Mesenchymal stem cell (in vitro differentiated cells and primary cell): ENCODE measurements around the gene NFAT5.

ENCODE experiments used
- DNase-seq: peaks from one replicate; pipeline ENCODE4 v3.0.0-alpha.2; 2013
- H2AFZ ChIP-seq: one replicate; pipeline ENCODE4 v1.6.1; 2013; ENCODE audit warnings: low read depth, mild to moderate bottlenecking, control low read depth, inconsistent platforms, low read length, moderate library complexity
- H2AK5ac ChIP-seq: 2 replicates; pipeline ENCODE4 v1.6.1; 2013; ENCODE audit warnings: low read length, moderate library complexity, mild to moderate bottlenecking, inconsistent platforms; ENCODE audit not compliant: severe bottlenecking
- H2BK120ac ChIP-seq: one replicate; pipeline ENCODE4 v1.6.1; 2013; ENCODE audit warnings: low read depth, mild to moderate bottlenecking, inconsistent platforms, low read length, moderate library complexity
- H2BK12ac ChIP-seq, 2 experiments: one replicate each; pipeline ENCODE4 v1.6.1; 2013; ENCODE audit warnings: inconsistent platforms in 2 of 2, low read length in 2 of 2, mild to moderate bottlenecking in 2 of 2, moderate library complexity in 2 of 2, control low read depth in 1 of 2
- H2BK15ac ChIP-seq: one replicate; pipeline ENCODE4 v1.6.1; 2013; ENCODE audit warnings: mild to moderate bottlenecking, low read depth, inconsistent platforms; ENCODE audit not compliant: poor library complexity, severe bottlenecking
- H2BK5ac ChIP-seq: 2 replicates; pipeline ENCODE4 v1.6.1; 2013; ENCODE audit warnings: low read depth, mild to moderate bottlenecking, low read length, control low read depth, inconsistent platforms; ENCODE audit not compliant: poor library complexity, severe bottlenecking
- H3K14ac ChIP-seq, 2 experiments: one replicate each; pipeline ENCODE4 v1.6.1; 2013; ENCODE audit warnings: inconsistent platforms in 2 of 2, low read length in 2 of 2, control low read depth in 1 of 2, mild to moderate bottlenecking in 1 of 2, moderate library complexity in 1 of 2
- H3K18ac ChIP-seq, 2 experiments: one replicate each; pipeline ENCODE4 v1.6.1; 2013; ENCODE audit warnings: inconsistent platforms in 2 of 2, low read length in 2 of 2, control low read depth in 1 of 2, low read depth in 1 of 2, mild to moderate bottlenecking in 1 of 2
- H3K23ac ChIP-seq, 2 experiments: one replicate each; pipeline ENCODE4 v1.6.1; 2013; ENCODE audit warnings: inconsistent platforms in 2 of 2, low read length in 2 of 2, mild to moderate bottlenecking in 2 of 2, moderate library complexity in 2 of 2, control low read depth in 1 of 2
- H3K27ac ChIP-seq: 2 replicates; pipeline ENCODE4 v1.5.1; 2013; ENCODE audit warnings: mild to moderate bottlenecking, moderate library complexity, low read length, control low read depth, inconsistent platforms; ENCODE audit not compliant: poor library complexity, severe bottlenecking
- H3K27me3 ChIP-seq, 2 experiments: 2 replicates each; pipeline versions ENCODE4 v1.6.1 to v1.7.0; 2013; ENCODE audit warnings: low read length in 2 of 2, mild to moderate bottlenecking in 2 of 2, moderate library complexity in 2 of 2, control low read depth in 1 of 2, inconsistent platforms in 1 of 2; ENCODE audit not compliant: control insufficient read depth in 1 of 2, insufficient read depth in 1 of 2
- H3K36me3 ChIP-seq, 2 experiments: 2 replicates each; pipeline versions ENCODE4 v1.6.1 to v1.7.0; 2013; ENCODE audit warnings: low read length in 2 of 2, control low read depth in 1 of 2, inconsistent platforms in 1 of 2, low read depth in 1 of 2, mild to moderate bottlenecking in 1 of 2; ENCODE audit not compliant: insufficient read depth in 2 of 2, control insufficient read depth in 1 of 2
- H3K4ac ChIP-seq, 2 experiments: one replicate each; pipeline ENCODE4 v1.6.1; 2013; ENCODE audit warnings: inconsistent platforms in 2 of 2, low read length in 2 of 2, mild to moderate bottlenecking in 2 of 2, moderate library complexity in 2 of 2, control low read depth in 1 of 2, low read depth in 1 of 2
- H3K4me1 ChIP-seq: 2 replicates; pipeline ENCODE4 v1.6.1; 2013; ENCODE audit warnings: low read depth, low read length, control low read depth; ENCODE audit not compliant: control insufficient read depth, insufficient read depth
- H3K4me2 ChIP-seq: 2 replicates; pipeline ENCODE4 v1.6.1; 2013; ENCODE audit warnings: low read length, mild to moderate bottlenecking, inconsistent platforms; ENCODE audit not compliant: poor library complexity, severe bottlenecking
- H3K4me3 ChIP-seq, 2 experiments: 2 replicates each; pipeline versions ENCODE4 v1.5.1 to v1.7.0; 2013; ENCODE audit warnings: low read length in 2 of 2, mild to moderate bottlenecking in 2 of 2, control low read depth in 1 of 2, low read depth in 1 of 2; ENCODE audit not compliant: insufficient read depth in 1 of 2
- H3K79me1 ChIP-seq: replicated peaks from 2 replicates; pipeline ENCODE4 v1.6.1; 2013; ENCODE audit warnings: mild to moderate bottlenecking, control low read depth, low read length, inconsistent platforms; ENCODE audit not compliant: poor library complexity, severe bottlenecking
- H3K9ac ChIP-seq: 2 replicates; pipeline ENCODE4 v1.7.0; 2013; ENCODE audit warnings: mild to moderate bottlenecking, low read length, moderate library complexity
- H3K9me3 ChIP-seq: 2 replicates; pipeline ENCODE4 v1.7.0; 2013; ENCODE audit warnings: mild to moderate bottlenecking, low read length; ENCODE audit not compliant: control insufficient read depth
- H4K8ac ChIP-seq: one replicate; pipeline ENCODE4 v1.6.1; 2013; ENCODE audit warnings: inconsistent platforms, mild to moderate bottlenecking, low read length, moderate library complexity
- H4K91ac ChIP-seq: one replicate; pipeline ENCODE4 v1.6.1; 2013; ENCODE audit warnings: mild to moderate bottlenecking, low read length, inconsistent platforms
- WGBS: methylation state at CpG from one replicate; pipeline ENCODE4 v1.1.7; 2013; ENCODE audit warnings: mixed read lengths; 5-methylcytosine and 5-hydroxymethylcytosine counted together

The NFAT5 gene

DNA sequence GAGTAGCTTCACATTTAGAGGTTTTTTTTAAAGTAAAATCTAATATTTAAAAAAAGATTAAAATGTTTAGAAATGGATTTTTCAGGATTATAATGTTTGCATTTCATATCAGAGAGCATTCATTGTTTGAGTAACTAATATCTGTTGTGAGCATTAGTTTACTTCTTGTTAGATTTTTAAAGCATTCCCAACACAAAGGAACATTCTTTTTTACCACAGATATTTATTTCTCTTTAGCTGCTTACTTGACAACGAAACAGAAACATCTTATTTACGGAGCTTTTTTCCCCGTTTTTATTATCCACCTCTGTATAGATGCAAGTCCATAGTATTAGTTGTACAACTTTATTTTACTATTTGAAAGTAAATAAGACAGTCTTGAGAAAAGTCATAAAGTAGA lies 53.0 kb downstream of the NFAT5 start:
- no peak overlapping the region for H4K91ac ChIP-seq
- no peak overlapping the region for H3K14ac ChIP-seq
- no peaks in the 10 kb centered on the region for H3K79me1 ChIP-seq
- H3K23ac ChIP-seq = no peak overlapping the region
- no CpG with 5 or more reads among the region's 3 CpGs for WGBS
- H3K9me3 ChIP-seq = no peaks in the 10 kb centered on the region
- no peak overlapping the region for H2AFZ ChIP-seq
- H2AK5ac ChIP-seq = no peak overlapping the region
- no peak overlapping the region for H3K4me2 ChIP-seq
- H3K9ac ChIP-seq = no peak overlapping the region
- H2BK120ac ChIP-seq = no peak overlapping the region
- H3K27ac ChIP-seq = no peak overlapping the region
- no peak overlapping the region for H3K18ac ChIP-seq
- H3K4me1 ChIP-seq = peaks cover 4% of the 10 kb centered on the region
- no peak overlapping the region for H2BK12ac ChIP-seq
- no peak overlapping the region for H3K4ac ChIP-seq
- H2BK5ac ChIP-seq = no peak overlapping the region
- peaks cover 9 to 15% of the 10 kb centered on the region in 2 experiments for H3K36me3 ChIP-seq
- H3K27me3 ChIP-seq = no peaks in the 10 kb centered on the region
- H3K4me3 ChIP-seq = no peak overlapping the region
- DNase-seq = peak; percentile 34
- H2BK15ac ChIP-seq = no peak overlapping the region
- no peak overlapping the region for H4K8ac ChIP-seq

DNA sequence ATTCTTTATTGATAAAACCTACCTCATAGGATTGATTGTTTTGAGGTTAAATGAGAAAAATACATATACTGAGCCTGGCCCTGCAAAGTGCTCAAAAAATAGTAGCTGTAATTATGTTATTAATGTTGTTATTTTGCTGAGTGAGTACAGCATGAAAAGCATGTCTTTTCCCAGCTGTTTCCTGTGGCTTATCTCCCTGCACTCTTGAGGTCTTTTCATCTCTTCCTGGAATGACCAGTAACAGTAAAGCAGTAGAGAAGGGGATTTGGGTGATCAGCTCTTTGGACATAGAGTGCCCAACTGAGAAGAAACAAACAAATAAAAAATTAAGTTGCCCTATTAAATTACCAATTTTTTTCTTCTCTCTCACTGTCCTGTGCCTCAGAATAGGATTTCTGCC lies 53.7 kb downstream of the NFAT5 start:
- Histone ChIP-seq H3K79me1 (no peaks in the 10 kb centered on the region), H2BK120ac (no peak overlapping the region), H3K27me3 (no peaks in the 10 kb centered on the region), H3K27ac (no peak overlapping the region), H3K4me1 (peaks cover 2% of the 10 kb centered on the region), H4K8ac (no peak overlapping the region), H3K9ac (no peak overlapping the region), H2AK5ac (no peak overlapping the region), H2AFZ (no peak overlapping the region), H2BK5ac (no peak overlapping the region), H3K4me3 (no peak overlapping the region), H3K18ac (no peak overlapping the region), H3K4ac (no peak overlapping the region), H2BK12ac (no peak overlapping the region), H3K9me3 (no peaks in the 10 kb centered on the region), H4K91ac (no peak overlapping the region), H2BK15ac (no peak overlapping the region), H3K4me2 (no peak overlapping the region), H3K23ac (no peak overlapping the region), H3K36me3 (peaks cover 9 to 17% of the 10 kb centered on the region in 2 experiments), H3K14ac (no peak overlapping the region)
- peak; percentile 32 for DNase-seq

- no peak overlapping the region for H2BK15ac ChIP-seq
- H2BK5ac ChIP-seq = no peak overlapping the region
- no peak overlapping the region for H4K8ac ChIP-seq
- no peak overlapping the region for H3K4me3 ChIP-seq
- H3K14ac ChIP-seq = no peak overlapping the region
- no peak overlapping the region for H3K4me2 ChIP-seq
- no peak overlapping the region for H3K4ac ChIP-seq
- H2BK120ac ChIP-seq = no peak overlapping the region
- no peak overlapping the region for H2AFZ ChIP-seq
- no peaks in the 10 kb centered on the region for H3K79me1 ChIP-seq
- H3K9me3 ChIP-seq = no peaks in the 10 kb centered on the region
- DNase-seq = no peak
- H3K4me1 ChIP-seq = peaks cover 2% of the 10 kb centered on the region
- no peaks in the 10 kb centered on the region for H3K27me3 ChIP-seq
- no peak overlapping the region for H3K9ac ChIP-seq
- WGBS = no CpG with 5 or more reads among the region's 1 CpG
- no peak overlapping the region for H2AK5ac ChIP-seq
- H4K91ac ChIP-seq = no peak overlapping the region
- no peak overlapping the region for H3K18ac ChIP-seq
- H2BK12ac ChIP-seq = no peak overlapping the region
- peaks cover 6 to 17% of the 10 kb centered on the region in 2 experiments for H3K36me3 ChIP-seq
- no peak overlapping the region for H3K23ac ChIP-seq
- H3K27ac ChIP-seq = no peak overlapping the region
These were observed 54.8 kb downstream of the NFAT5 start for GRCh38 chr16:69620573-69620972.

DNA sequence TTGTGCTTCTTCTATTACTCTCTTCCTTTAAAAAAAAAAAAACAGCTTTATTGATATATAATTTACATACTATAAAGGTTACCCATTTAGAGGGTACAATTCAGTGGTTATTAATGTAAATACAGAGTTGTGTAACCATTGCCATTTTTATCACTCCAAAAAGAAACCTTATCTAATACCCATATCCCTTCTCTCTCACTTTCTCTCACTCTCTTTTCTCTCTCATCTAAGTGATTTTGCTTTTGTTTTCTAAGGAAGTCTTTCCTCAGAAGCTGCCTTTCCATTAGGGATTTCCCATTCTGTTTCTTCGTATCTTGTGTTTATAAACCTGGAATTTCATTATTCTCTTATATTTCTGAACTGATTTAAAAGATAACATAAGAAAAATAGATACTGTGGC lies 55.5 kb downstream of the NFAT5 start:
- Histone ChIP-seq H3K4me1 (peaks cover 2% of the 10 kb centered on the region), H3K9me3 (no peaks in the 10 kb centered on the region)
- 100% methylated on average over 1 of the region's 1 CpG for WGBS

More for the DNA sequence above, 55.5 kb downstream of the NFAT5 start:
- no peaks in the 10 kb centered on the region for H3K27me3 ChIP-seq
- no peak overlapping the region for H3K18ac ChIP-seq
- H3K4me3 ChIP-seq = no peak overlapping the region
- H3K79me1 ChIP-seq = no peaks in the 10 kb centered on the region
- H2BK5ac ChIP-seq = no peak overlapping the region
- DNase-seq = no peak
- no peak overlapping the region for H4K8ac ChIP-seq
- H3K36me3 ChIP-seq = peaks cover 2 to 12% of the 10 kb centered on the region in 2 experiments
- no peak overlapping the region for H3K9ac ChIP-seq
- H2BK15ac ChIP-seq = no peak overlapping the region
- H3K27ac ChIP-seq = no peak overlapping the region
- H3K4me2 ChIP-seq = no peak overlapping the region
- no peak overlapping the region for H2AK5ac ChIP-seq
- no peak overlapping the region for H3K4ac ChIP-seq
- no peak overlapping the region for H2AFZ ChIP-seq
- no peak overlapping the region for H3K14ac ChIP-seq
- no peak overlapping the region for H2BK120ac ChIP-seq
- no peak overlapping the region for H4K91ac ChIP-seq
- no peak overlapping the region for H3K23ac ChIP-seq
- no peak overlapping the region for H2BK12ac ChIP-seq
